NCI-H146 (cell line): Measurements from ENCODE around the gene CCDC78.

Experiments used
- DNase-seq: peaks from one replicate; lab custom pipeline; 2025; lab: John Stamatoyannopoulos, UW

Gene CCDC78

GRCh38 chr16:736936-737481 is 10.8 kb upstream of the CCDC78 start:
- no peak for DNase-seq

- DNase-seq = no peak
Observed at GRCh38 chr16:735982-736453, 9.8 kb upstream of the CCDC78 start.

GRCh38 chr16:734981-735881 is 9.0 kb upstream of the CCDC78 start:
- no peak for DNase-seq

- DNase-seq = no peak
Observed at GRCh38 chr16:734208-734980, 8.2 kb upstream of the CCDC78 start.

- no peak for DNase-seq
Observed at GRCh38 chr16:733382-734207, 7.4 kb upstream of the CCDC78 start.

- DNase-seq = no peak
Observed at GRCh38 chr16:732936-733335, 6.7 kb upstream of the CCDC78 start.

- DNase-seq = no peak
Observed at GRCh38 chr16:732332-732731, 6.1 kb upstream of the CCDC78 start.

GRCh38 chr16:730666-731509 is 4.6 kb upstream of the CCDC78 start:
- no peak for DNase-seq

- DNase-seq = no peak
Observed at GRCh38 chr16:729768-730665, 3.8 kb upstream of the CCDC78 start.

- no peak for DNase-seq
Observed at GRCh38 chr16:728890-729744, 2.9 kb upstream of the CCDC78 start.

- peak; percentile 94 for DNase-seq
Observed at GRCh38 chr16:728131-728889, 2.1 kb upstream of the CCDC78 start.

- DNase-seq = peak; percentile 37
Observed at GRCh38 chr16:727291-727977, 1.2 kb upstream of the CCDC78 start.

GRCh38 chr16:726188-726437 is 130 bp downstream of the CCDC78 start:
- no peak for DNase-seq

GRCh38 chr16:725463-726187 is 618 bp downstream of the CCDC78 start:
- peak; percentile 16 for DNase-seq

GRCh38 chr16:725041-725376 is 1.2 kb downstream of the CCDC78 start:
- no peak for DNase-seq

- DNase-seq = no peak
Observed at GRCh38 chr16:724188-725040, 1.8 kb downstream of the CCDC78 start.
